Hypothalamus (tissue), 51 donors: ENCODE data around the gene SPRR2A.
A peak's percentile ranks its signal among the peaks of the same experiment; 100 is the strongest.
"Not testable (repeated sequence)": the region's sequence is repeated elsewhere in the genome, so short reads cannot be mapped to it uniquely, and the experiment has no call there.

Experiments used
- DNase-seq, 51 donors: peaks; one replicate each; lab custom pipeline; 2025; lab: John Stamatoyannopoulos, UW

Gene SPRR2A

DNA sequence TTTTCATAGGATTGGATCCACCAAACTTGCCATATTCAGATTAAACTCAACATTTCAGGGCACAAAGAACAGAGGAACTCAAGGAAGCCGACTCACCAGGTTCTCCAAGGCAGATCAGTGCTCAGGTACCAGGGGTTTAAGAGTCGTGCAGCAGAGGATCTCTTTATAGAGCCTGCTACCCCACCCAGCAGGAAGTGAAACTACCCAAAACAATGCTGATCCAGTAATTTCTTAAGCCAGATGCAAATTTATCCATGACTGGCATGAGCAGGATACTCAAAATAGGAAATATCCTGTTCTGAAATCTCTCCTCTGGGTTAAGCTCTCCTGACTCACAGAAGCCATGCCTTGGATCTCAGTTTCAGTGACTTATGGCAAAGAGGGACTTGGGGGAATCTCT lies at the start of gene SPRR2A:
Gene SPRR2A (minus strand): TSS at position 138 of the 400 bp plus-strand sequence. CDS start 777 bp downstream, outside the sequence.
- no peak for DNase-seq

- DNase-seq, result no peak
Observed at GRCh38 chr1:153100245-153100644, 42.9 kb upstream of the SPRR2A start.

- DNase-seq, result no peak
Observed at GRCh38 chr1:153099461-153100045, 42.2 kb upstream of the SPRR2A start.

GRCh38 chr1:153095764-153096163 lies 38.5 kb upstream of the SPRR2A start:
- no peak for DNase-seq

DNA sequence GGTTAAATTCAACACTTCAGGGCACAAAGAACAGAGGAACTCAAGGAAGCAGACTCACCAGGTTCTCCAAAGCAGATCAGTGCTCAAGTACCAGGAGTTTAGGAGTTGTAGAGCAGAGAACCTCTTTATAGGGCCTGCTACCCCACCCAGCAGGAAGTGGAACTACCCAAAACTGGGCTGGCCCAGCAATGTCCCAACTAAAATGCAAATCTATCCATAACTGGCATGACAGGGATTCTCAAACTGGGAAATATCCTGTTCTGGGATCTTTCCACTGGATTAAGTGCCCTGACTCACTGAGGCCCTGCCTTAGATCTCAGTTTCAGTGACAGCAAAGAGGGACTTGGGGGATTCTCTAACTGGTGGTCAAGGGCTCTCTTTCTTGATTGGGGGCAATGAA lies 37.1 kb upstream of the SPRR2A start, which contains the start of gene SPRR2E:
Gene SPRR2E (minus strand): TSS at position 101 of the 400 bp plus-strand sequence. CDS start 775 bp downstream, outside the sequence.
- DNase-seq, result no peak

- DNase-seq, result no peak
Observed at GRCh38 chr1:153087652-153088051, 30.3 kb upstream of the SPRR2A start.

GRCh38 chr1:153081736-153082135 lies 24.4 kb upstream of the SPRR2A start:
- DNase-seq, result no peak

- DNase-seq, result no peak
Observed at GRCh38 chr1:153072806-153073726, 15.8 kb upstream of the SPRR2A start.

DNA sequence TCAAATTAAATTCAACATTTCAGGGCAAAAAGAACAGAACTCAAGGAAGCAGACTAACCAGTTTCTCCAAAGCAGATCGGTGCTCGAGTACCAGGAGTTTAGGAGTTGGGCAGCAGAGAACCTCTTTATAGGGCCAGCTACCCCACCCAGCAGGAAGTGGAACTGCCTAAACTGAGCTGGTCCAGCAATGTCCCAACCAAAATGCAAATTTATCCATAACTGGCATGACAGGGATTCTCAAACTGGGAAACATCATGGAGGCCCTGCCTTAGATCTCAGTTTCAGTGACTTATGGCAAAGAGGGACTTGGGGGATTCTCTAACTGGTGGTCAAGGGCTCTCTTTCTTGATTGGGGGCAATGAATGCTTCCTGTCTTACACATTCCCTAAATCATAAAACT lies 14.2 kb upstream of the SPRR2A start, which contains the start of gene SPRR2B:
Gene SPRR2B (minus strand): TSS at position 101 of the 400 bp plus-strand sequence. CDS start 772 bp downstream, outside the sequence.
- no peak for DNase-seq

GRCh38 chr1:153070243-153070642 lies 12.9 kb upstream of the SPRR2A start:
- DNase-seq, result no peak

DNA sequence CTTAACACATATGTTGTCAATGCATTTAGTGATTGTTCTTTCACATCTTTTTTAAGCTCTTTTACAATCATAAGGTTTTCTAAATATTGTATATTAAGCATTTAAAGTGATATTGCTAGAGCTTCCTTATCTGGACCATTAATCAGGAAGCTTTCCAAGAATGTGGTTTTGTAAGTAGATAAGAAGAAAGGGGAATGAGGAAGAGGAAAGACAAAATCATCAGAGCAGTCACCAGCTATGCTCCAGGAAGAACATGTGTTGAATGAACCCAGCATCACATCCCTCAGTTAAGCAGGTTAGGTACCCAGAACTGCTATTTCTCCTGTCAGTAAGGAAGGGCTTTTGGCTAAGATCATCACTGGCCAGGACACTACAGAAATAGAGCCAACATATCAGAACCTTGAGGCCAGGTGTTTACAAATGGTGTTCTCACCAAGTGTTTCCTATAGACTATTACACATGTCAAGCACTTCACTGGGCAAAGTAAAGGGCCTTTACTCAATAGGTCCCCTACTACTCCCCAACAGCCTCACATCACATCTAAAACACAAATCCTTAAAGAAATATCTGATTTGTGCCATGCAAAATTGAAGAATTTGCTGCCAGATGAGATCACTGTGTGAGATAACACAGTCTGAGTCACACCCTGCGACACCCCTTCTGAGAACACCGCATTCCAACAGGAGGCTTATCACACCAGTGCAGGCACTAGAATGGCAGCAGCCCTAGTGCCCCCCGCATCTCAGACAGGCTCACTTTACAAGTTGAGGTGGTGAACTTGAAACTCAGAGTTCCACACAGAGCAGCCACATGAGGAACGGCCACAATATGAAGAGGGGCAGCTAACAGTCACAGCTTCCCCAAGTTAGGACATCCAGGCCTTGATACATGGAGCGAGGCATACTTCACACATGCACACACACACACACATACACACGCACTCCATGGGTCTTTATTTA lies 1.8 kb upstream of the SPRR2A start:
- no peak for DNase-seq

DNA sequence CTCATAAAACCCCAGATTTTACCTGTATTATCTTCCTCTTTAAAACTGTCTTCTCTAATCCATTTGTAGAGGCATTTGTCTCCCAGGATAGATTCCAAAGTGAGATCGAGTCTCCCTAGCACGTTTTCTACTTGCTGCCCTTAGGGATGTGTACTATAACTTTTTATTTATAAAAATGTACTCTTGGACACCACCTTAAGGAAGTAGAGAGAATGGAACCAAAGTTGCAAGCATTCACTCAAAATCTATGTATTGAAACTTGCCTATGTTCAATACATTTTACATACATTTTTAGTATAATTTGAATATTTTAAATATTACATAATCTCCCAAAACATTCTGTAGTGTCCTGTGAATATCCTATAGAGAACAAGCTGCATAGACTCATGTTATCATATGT lies 842 bp upstream of the SPRR2A start:
- no peak for DNase-seq

- DNase-seq, result not testable (repeated sequence)
Observed at GRCh38 chr1:153056111-153056510, 1.2 kb downstream of the SPRR2A start.

- no peak for DNase-seq
Observed at GRCh38 chr1:153049211-153049610, 8.1 kb downstream of the SPRR2A start.

- no peak for DNase-seq
Observed at GRCh38 chr1:153040950-153041631, 16.2 kb downstream of the SPRR2A start, which contains the start of gene SPRR2D. TSS of gene SPRR2D (minus strand) at chr1:153041120. CDS start at chr1:153040346, 774 bp downstream.

DNA sequence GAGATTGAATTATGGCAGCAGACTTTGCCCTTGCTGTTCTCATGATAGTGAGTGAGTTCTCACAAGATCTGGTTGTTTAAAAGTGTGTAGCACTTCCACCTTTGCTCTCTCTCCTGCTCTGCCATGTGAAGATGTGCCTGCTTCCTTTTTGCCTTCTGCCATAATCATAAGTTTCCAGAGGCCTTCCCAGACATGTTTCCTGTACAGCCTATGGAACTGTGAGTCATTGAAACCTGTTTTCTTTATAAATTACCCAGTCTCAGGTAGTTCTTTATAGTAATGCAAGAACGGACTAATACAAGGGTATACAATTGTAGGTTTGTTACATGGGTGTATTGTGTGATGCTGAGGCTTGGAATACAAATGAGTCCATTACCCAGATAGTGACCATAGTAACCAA lies 22.1 kb downstream of the SPRR2A start:
- DNase-seq, result no peak

DNA sequence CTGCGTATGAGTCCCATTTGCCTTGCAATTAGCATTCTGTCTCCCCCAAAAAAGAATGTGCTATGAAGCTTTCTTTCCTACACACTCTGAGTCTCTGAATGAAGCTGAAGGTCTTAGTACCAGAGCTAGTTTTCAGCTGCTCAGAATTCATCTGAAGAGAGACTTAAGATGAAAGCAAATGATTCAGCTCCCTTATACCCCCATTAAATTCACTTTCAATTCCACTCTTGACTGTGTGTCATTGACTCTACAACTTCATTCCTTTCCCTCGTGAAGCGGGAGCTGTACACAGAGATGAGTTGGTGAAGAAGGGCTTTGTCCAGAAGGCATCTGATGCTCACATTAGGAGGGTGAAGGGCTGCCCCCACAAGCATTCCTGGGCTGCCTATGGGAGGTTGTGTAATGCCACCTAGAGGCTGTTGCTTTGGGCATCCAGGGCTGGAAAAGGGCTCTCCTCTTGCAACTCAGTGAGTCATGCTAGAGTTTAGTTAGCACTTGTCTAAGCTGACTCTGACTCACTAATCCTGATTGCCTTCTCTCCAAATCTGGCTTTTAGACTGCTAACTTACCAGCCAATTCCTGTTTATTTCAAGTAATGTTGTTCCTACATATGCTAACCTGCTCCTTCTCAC lies 24.5 kb downstream of the SPRR2A start:
- DNase-seq, result peak in 15 of 51 donors; percentile 1 to 36 (median 9)

DNA sequence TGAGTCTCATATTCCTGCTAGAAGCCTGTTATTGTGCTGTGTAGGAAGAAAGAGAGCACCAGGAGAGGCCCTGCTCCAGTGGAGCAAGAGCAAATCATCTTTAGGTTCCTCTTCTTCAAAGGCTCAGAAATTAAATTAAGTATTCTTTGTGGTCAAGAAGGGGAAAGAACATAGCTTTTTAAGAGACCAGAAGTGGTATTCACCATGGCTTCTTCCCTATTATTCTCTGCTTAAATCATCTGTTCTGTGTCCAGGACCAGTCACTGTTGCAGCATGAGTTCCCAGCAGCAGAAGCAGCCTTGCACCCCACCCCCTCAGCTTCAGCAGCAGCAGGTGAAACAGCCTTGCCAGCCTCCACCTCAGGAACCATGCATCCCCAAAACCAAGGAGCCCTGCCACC lies 25.2 kb downstream of the SPRR2A start:
- no peak for DNase-seq

DNA sequence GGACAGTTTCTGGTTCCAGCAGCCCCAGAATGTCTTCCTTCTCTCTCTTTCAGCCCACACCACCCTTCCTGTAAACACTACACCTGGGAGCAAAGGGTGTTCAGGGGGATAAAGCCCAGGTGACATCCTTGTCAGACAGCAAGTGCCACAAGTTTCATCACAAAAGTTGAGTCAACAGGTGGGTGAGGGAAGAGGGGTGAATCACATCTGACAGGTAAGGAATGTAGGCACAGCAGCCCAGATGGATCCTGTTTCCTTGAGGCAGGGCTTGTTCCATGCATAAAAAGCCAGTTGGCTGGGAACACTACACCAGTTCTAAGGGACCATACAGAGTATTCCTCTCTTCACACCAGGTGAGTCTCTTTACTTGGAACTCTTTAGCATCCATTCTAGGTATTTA lies 26.4 kb downstream of the SPRR2A start, which contains the start of gene SPRR1B:
Gene SPRR1B (plus strand): TSS at position 309 of the 400 bp plus-strand sequence. CDS start 1,143 bp downstream, outside the sequence.
- no peak for DNase-seq
